ENCODE results near the gene CTNNBL1. TPM values are rescaled to one million over a fixed set of nuclear protein-coding genes. Genes with fewer than 3 reads are reported as not detected.

The CTNNBL1 gene
- total RNA-seq, 1 experiment from 2014 or later, result 55.4 TPM

DNA sequence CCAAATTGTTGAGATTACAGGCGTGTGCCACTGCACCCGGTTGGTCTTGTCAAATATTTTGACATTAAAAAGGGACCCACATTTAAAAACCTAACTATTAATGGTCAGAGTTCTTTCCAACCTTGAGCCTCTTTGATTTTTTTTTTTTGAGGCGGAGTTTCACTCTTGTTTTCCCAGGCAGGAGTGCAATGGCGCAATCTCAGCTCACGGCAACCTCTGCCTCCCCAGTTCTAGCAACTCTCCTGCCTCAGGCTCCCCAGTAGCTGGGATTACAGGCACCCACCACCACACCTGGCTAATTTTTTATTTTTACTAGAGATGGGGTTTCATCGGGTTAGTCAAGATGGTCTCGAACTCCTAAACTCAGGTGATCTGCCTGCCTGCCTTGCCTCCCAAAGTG, 31.3 kb downstream of the CTNNBL1 start (continued):
- TF ChIP-seq ATF3 (IDR thresholded peaks at IDR 0.05), result no peak

DNA sequence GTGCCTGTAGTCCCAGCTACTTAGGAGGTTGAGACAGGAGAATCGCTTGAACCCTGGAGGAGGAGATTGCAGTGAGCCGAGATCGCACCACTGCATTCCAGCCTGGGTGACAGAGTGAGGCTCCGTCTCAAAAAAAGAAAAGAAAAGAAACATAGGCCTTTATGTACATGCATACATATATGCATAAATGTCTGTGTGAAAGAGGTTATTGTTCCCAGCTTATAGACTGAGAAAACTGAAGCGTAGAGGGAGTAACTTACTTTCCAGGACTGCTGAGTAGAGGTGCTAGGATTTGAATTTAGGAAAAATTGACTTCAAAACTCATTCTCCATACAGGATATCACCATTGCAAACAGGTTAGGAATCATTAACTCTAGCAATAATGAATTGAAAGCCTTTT, 32.0 kb downstream of the CTNNBL1 start:
- intact Hi-C loops (cut with micrococcal nuclease), result no loop called here
- CTCF ChIA-PET, result no interaction called here
- no TSS peak for BruUV-seq (replicated peaks)
- Histone ChIP-seq H3K4me1 (ENCODE audit: control insufficient read depth in 1 of 2, insufficient read depth in 2 of 2, low read length in 2 of 2) (no peaks in the 10 kb centered on the region), H3K9me2 (ENCODE audit: insufficient read depth) (no peaks in the 10 kb centered on the region), H3K4me2 (ENCODE audit: low read length) (no peak overlapping the region), H3K9me3 (ENCODE audit: control insufficient read depth in 1 of 2, insufficient read depth in 1 of 2, low read depth in 1 of 2, low read length in 2 of 2) (no peaks in the 10 kb centered on the region), H4K20me1 (ENCODE audit: insufficient read depth) (peaks cover 4% of the 10 kb centered on the region; the same call in 1 of the 2 replicates), H3K27ac (ENCODE audit: low read depth, low read length) (no peak overlapping the region), H3K4me3 (replicated peaks in 1 of 2; ENCODE audit: low read depth in 1 of 2, low read length in 2 of 2) (no peak overlapping the region), H3K79me2 (ENCODE audit: insufficient read depth, low read length) (peaks cover 50% of the 10 kb centered on the region), H3K9ac (ENCODE audit: low read length) (no peak overlapping the region), H3K36me3 (ENCODE audit: control insufficient read depth in 1 of 2, insufficient read depth in 2 of 2, low read length in 2 of 2) (no peaks in the 10 kb centered on the region), H2AFZ (ENCODE audit: low read depth, low read length, poor library complexity, severe bottlenecking) (no peak overlapping the region), H3K27me3 (ENCODE audit: insufficient read depth, low read length) (no peaks in the 10 kb centered on the region)
- RAD21 ChIA-PET (ENCODE audit: low non-redundant PET in 1 of 2, low total read pairs in 2 of 2, uncharacterized antibody in 2 of 2, unreplicated experiment in 2 of 2), result no interaction called here
- ATAC-seq (no peak), DNase-seq (ENCODE audit: low read depth, low spot score) (no peak)
- POLR2A ChIA-PET, result no interaction called here
- no peak for TF ChIP-seq CBX3 (IDR thresholded peaks at IDR 0.05; ENCODE audit: low read depth)
- TF ChIP-seq CTCF (IDR thresholded peaks at IDR 0.05 in 2 of 3, conservative IDR thresholded peaks at IDR 0.05 in 1 of 3; ENCODE audit: borderline replicate concordance in 1 of 3, insufficient read depth in 1 of 3, low read depth in 2 of 3, low read length in 2 of 3), result no peak
- no peak for TF ChIP-seq JUND (IDR thresholded peaks at IDR 0.05)
- TF ChIP-seq SRF (IDR thresholded peaks at IDR 0.05; ENCODE audit: low read depth), result no peak
- TF ChIP-seq ELF1 (IDR thresholded peaks at IDR 0.05; ENCODE audit: borderline replicate concordance, low read depth), result no peak
- TF ChIP-seq RAD21 (IDR thresholded peaks at IDR 0.05; ENCODE audit: low read depth), result no peak
- TF ChIP-seq ZFX (IDR thresholded peaks at IDR 0.05), result no peak

Measured in HCT116 (cell line).